Prostate gland (tissue), 2 donors: Measurements from ENCODE around the gene NPS.

Experiments used
- CTCF ChIP-seq, 4 experiments: fragments of 200-600 bp in 2 of 4; fragments of 450-650 bp in 2 of 4; sonication (generic) in 2 of 4; IDR thresholded peaks; 1 replicate in 3 of 4; 2 replicates in 1 of 4; pipeline ENCODE4 v1.5.1; 2016 to 2019; ENCODE audit warnings: antibody characterized with exemption in 4 of 4, mild to moderate bottlenecking in 2 of 4, moderate library complexity in 2 of 4
- POLR2A ChIP-seq: fragments of 450-650 bp; IDR thresholded peaks from one replicate; pipeline ENCODE4 v1.6.1; 2016; ENCODE audit warnings: antibody characterized with exemption, mild to moderate bottlenecking

DNA sequence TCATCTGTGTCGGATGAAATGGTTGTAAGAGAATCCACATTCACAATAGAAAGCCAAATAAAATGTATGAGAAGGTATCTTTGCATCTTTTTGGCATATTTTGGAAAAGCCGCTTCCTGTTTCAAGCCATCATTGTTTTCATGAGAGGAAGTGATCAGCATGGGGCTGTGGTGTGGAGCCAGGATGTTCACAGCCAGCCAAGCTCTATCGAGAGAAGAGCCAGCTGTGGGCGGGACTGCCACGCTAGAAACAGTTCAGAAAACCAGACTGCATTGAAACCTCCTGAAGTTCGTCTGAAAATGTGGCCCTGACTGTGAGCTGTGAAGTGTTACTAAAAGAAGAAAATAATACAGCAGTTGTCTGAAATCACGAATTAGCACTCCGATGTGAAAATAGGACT is 21.2 kb upstream of the NPS start:
- TF ChIP-seq CTCF (IDR thresholded peaks at IDR 0.05) (no peak), POLR2A (no peak)
